GM23248 (cell line): ENCODE data around the gene GLS. TPM values are rescaled to one million over a fixed set of nuclear protein-coding genes. Genes with fewer than 3 reads are reported as not detected.
A peak's percentile ranks its signal among the peaks of the same experiment; 100 is the strongest.

Source experiments
- DNase-seq: peaks from one replicate; pipeline ENCODE4 v3.0.0-alpha.2; 2015
- H2AFZ ChIP-seq: fragments of 200-600 bp; sonication (generic); 2 replicates; pipeline ENCODE4 v1.6.1; 2016; ENCODE audit warnings: antibody characterized with exemption
- H3F3A ChIP-seq: fragments of 200-600 bp; sonication (generic); 2 replicates; pipeline ENCODE4 v1.6.1; 2016; ENCODE audit warnings: mild to moderate bottlenecking, antibody characterized with exemption, mixed run types; ENCODE audit not compliant: insufficient read depth
- H3K27ac ChIP-seq: fragments of 200-600 bp; sonication (generic); 2 replicates; pipeline ENCODE4 v1.5.1; 2016; ENCODE audit warnings: mild to moderate bottlenecking
- H3K27me3 ChIP-seq: fragments of 200-600 bp; sonication (generic); replicated peaks from 2 replicates; pipeline ENCODE4 v1.6.1; 2016; ENCODE audit warnings: mild to moderate bottlenecking; ENCODE audit not compliant: insufficient read depth
- H3K36me3 ChIP-seq: fragments of 200-600 bp; sonication (generic); 2 replicates; pipeline ENCODE4 v1.6.1; 2016; ENCODE audit warnings: low read depth, mild to moderate bottlenecking
- H3K4me1 ChIP-seq: fragments of 200-600 bp; sonication (generic); 2 replicates; pipeline ENCODE4 v1.6.1; 2016; ENCODE audit warnings: mild to moderate bottlenecking; ENCODE audit not compliant: insufficient read depth
- H3K4me2 ChIP-seq: fragments of 200-600 bp; sonication (generic); one replicate; pipeline ENCODE4 v1.6.1; 2016; ENCODE audit warnings: mild to moderate bottlenecking; ENCODE audit not compliant: unreplicated experiment
- H3K4me3 ChIP-seq: fragments of 200-600 bp; sonication (generic); 2 replicates; pipeline ENCODE4 v1.5.1; 2016; ENCODE audit warnings: mild to moderate bottlenecking
- H3K79me2 ChIP-seq: fragments of 200-600 bp; sonication (generic); 2 replicates; pipeline ENCODE4 v1.6.1; 2016; ENCODE audit warnings: mild to moderate bottlenecking; ENCODE audit not compliant: insufficient read depth
- H3K9ac ChIP-seq: fragments of 200-600 bp; sonication (generic); 2 replicates; pipeline ENCODE4 v1.6.1; 2016; ENCODE audit warnings: mild to moderate bottlenecking
- H3K9me2 ChIP-seq: fragments of 200-600 bp; sonication (generic); 2 replicates; pipeline ENCODE4 v1.6.1; 2016; ENCODE audit warnings: mixed run types, mild to moderate bottlenecking, moderate library complexity; ENCODE audit not compliant: insufficient read depth
- H3K9me3 ChIP-seq: fragments of 200-600 bp; sonication (generic); one replicate; pipeline ENCODE4 v1.6.1; 2017; ENCODE audit warnings: low read depth
- H4K20me1 ChIP-seq: fragments of 200-600 bp; sonication (generic); 2 replicates; pipeline ENCODE4 v1.6.0; 2016; ENCODE audit not compliant: insufficient read depth
- EZH2 ChIP-seq: fragments of 200-600 bp; sonication (generic); IDR thresholded peaks from 2 replicates; pipeline ENCODE4 v1.6.1; 2018; ENCODE audit warnings: antibody characterized with exemption, mild to moderate bottlenecking; ENCODE audit not compliant: insufficient read depth, poor library complexity, severe bottlenecking
- EZH2phosphoT487 ChIP-seq: fragments of 200-600 bp; sonication (generic); IDR thresholded peaks from 2 replicates; pipeline ENCODE4 v1.6.1; 2018; ENCODE audit warnings: antibody characterized with exemption, moderate library complexity, mild to moderate bottlenecking, low read depth; ENCODE audit not compliant: insufficient read depth
- WGBS, 2 experiments: methylation state at CpG; one replicate each; pipeline ENCODE4 v1.1.6; 2015 to 2017; ENCODE audit warnings: low lambda C conversion rate in 2 of 2, low coverage in 1 of 2; ENCODE audit errors: missing lambda C conversion rate in 2 of 2; 5-methylcytosine and 5-hydroxymethylcytosine counted together
- in situ Hi-C: fragments of 300-500 bp; cut with MboI; formaldehyde crosslinking; loops from 2 replicates; pipeline ENCODE4 v1.15.0; 2020
- polyA plus RNA-seq: library from polyadenylated mRNA; unstranded; fragments of >200 nt; fragmentation: Nextera tagmentation; extraction: Ambion mirVana; gene quantifications from 2 replicates; pipeline ENCODE4 v1.2.1, GENCODE V29; 2016
- total RNA-seq: library from RNA; depleted of rRNA; stranded (reverse); fragments of >200 nt; shearing (Covaris generic); gene quantifications from 2 replicates; pipeline ENCODE4 v1.2.3, GENCODE V29; 2014

GLS gene
- total and polyA plus RNA-seq, 2 experiments from 2014 or later, result 96.0 to 362 TPM

- Histone ChIP-seq H3K4me1 (peaks cover 50% of the 10 kb centered on the region), H3K9me2 (no peaks in the 10 kb centered on the region), H3F3A (peaks cover 91% of the 10 kb centered on the region), H2AFZ (no peak overlapping the region), H4K20me1 (no peaks in the 10 kb centered on the region), H3K9me3 (no peaks in the 10 kb centered on the region), H3K9ac (no peak overlapping the region), H3K79me2 (peaks cover 4% of the 10 kb centered on the region; the same call in 1 of the 2 replicates), H3K27ac (peak overlapping the region; percentile 11), H3K4me3 (no peak overlapping the region), H3K4me2 (no peak overlapping the region), H3K27me3 (no peaks in the 10 kb centered on the region), H3K36me3 (peaks cover 20% of the 10 kb centered on the region)
- WGBS, 2 experiments, result 42 to 47% methylated on average over 2 of the region's 2 CpGs
- TF ChIP-seq EZH2phosphoT487, result no peak
- TF ChIP-seq EZH2, result no peak
- in situ Hi-C loops, result no loop called here
- no peak for DNase-seq
Measured at GRCh38 chr2:190943706-190944105, 63.1 kb downstream of the GLS start.

GRCh38 chr2:190947141-190947540 is 66.5 kb downstream of the GLS start:
- H3K79me2 ChIP-seq, result no peaks in the 10 kb centered on the region
- H3K36me3 ChIP-seq, result peaks cover 4% of the 10 kb centered on the region; the same call in 1 of the 2 replicates
- H3K4me2 ChIP-seq, result peak overlapping the region; percentile 59
- no peaks in the 10 kb centered on the region for H3K9me2 ChIP-seq
- peaks cover 98% of the 10 kb centered on the region for H3F3A ChIP-seq
- no peak for TF ChIP-seq EZH2
- no peak for TF ChIP-seq EZH2phosphoT487
- H4K20me1 ChIP-seq, result no peaks in the 10 kb centered on the region
- no peak overlapping the region for H2AFZ ChIP-seq
- peak overlapping the region; percentile 42 for H3K9ac ChIP-seq
- 70 to 76% methylated on average over 1 of the region's 1 CpG for WGBS, 2 experiments
- H3K27me3 ChIP-seq, result no peaks in the 10 kb centered on the region
- no peaks in the 10 kb centered on the region for H3K9me3 ChIP-seq
- peaks cover 35% of the 10 kb centered on the region for H3K4me1 ChIP-seq
- in situ Hi-C loops, result no loop called here
- H3K27ac ChIP-seq, result peak overlapping the region; percentile 59
- no peak for DNase-seq
- H3K4me3 ChIP-seq, result peak overlapping the region; percentile 33; the same call in 1 of the 2 replicates

DNA sequence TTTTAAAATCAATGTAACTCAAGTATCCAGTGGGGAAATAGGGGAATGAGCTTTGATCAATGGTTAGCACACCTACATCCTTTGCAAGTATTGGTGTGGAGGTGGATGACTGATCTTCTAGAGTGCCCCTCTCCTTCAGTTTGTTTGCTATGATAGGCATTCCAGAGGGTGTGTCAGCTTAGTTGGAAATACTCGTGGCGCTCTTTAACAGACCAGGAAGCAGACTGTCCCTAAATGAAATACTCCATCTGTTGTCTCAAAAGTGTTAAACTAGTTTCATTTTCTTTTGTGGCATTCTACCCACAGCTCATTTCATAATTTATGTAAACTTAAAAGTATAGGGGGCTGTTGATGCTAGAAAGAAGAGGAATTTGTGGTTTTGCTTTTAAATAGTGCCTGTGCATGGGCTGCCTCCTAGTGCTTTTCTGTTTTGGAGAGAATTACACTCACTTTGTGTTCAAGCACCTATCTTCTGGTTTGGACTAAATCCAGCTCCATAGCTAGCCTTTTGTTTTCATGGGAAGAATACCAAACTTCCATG is 67.2 kb downstream of the GLS start:
- TF ChIP-seq EZH2, result no peak
- no peak for TF ChIP-seq EZH2phosphoT487

DNA sequence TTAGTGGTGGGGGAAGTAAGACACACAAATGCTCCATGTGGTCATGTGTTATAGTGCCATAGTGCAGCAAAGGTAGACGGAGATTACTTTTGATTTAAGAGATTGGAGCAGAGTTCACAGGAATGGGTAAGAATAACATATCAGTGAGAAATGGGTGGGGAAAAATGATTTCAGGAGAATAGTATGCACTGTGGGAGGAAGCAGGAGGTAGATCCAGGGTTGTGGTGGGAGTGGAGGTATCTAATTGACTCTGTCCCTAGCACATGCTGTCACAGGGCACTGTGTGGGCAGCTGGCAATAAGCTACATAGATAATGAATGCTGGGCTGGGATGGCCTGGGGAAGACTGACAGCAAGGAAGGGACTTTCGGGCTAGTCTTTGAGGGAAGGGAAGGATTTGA is 68.0 kb downstream of the GLS start:
- Histone ChIP-seq H3K9ac (peak overlapping the region; percentile 42), H3K9me2 (no peaks in the 10 kb centered on the region), H2AFZ (no peak overlapping the region), H3K79me2 (no peaks in the 10 kb centered on the region), H3K36me3 (no peaks in the 10 kb centered on the region), H3F3A (peaks cover 98% of the 10 kb centered on the region), H3K4me1 (peaks cover 35% of the 10 kb centered on the region), H3K4me2 (peak overlapping the region; percentile 59), H3K27me3 (no peaks in the 10 kb centered on the region), H3K27ac (peak overlapping the region; percentile 59), H4K20me1 (no peaks in the 10 kb centered on the region), H3K4me3 (no peak overlapping the region; the same call in 1 of the 2 replicates), H3K9me3 (no peaks in the 10 kb centered on the region)
- in situ Hi-C loops, result no loop called here
- WGBS, 2 experiments, result 68 to 79% methylated on average over 2 of the region's 2 CpGs
- TF ChIP-seq EZH2 (no peak), EZH2phosphoT487 (no peak)
- DNase-seq, result peak; percentile 60

More for the DNA sequence above, 67.2 kb downstream of the GLS start:
- no peaks in the 10 kb centered on the region for H3K27me3 ChIP-seq
- peak overlapping the region; percentile 59 for H3K4me2 ChIP-seq
- in situ Hi-C loops, result no loop called here
- no peaks in the 10 kb centered on the region for H4K20me1 ChIP-seq
- H3K4me1 ChIP-seq, result peaks cover 35% of the 10 kb centered on the region
- peak overlapping the region; percentile 42 for H3K9ac ChIP-seq
- no peaks in the 10 kb centered on the region for H3K36me3 ChIP-seq
- 35 to 48% methylated on average over 2 of the region's 2 CpGs for WGBS, 2 experiments
- peak overlapping the region; percentile 33 for H3K4me3 ChIP-seq
- H3K79me2 ChIP-seq, result no peaks in the 10 kb centered on the region
- peak overlapping the region; percentile 59 for H3K27ac ChIP-seq
- H3F3A ChIP-seq, result peaks cover 98% of the 10 kb centered on the region
- H2AFZ ChIP-seq, result no peak overlapping the region
- H3K9me2 ChIP-seq, result no peaks in the 10 kb centered on the region
- peak; percentile 80 for DNase-seq
- H3K9me3 ChIP-seq, result no peaks in the 10 kb centered on the region
